ENCODE results near the gene RNF130.

GRCh38 chr5:179936976-179937681 lies 134.4 kb downstream of the RNF130 start:
- TF ChIP-seq CTCF (IDR thresholded peaks at IDR 0.05): no peak
- TF ChIP-seq POLR2A (IDR thresholded peaks at IDR 0.05): no peak

Data from lower leg skin (tissue), 3 donors.